ENCODE results near the gene SPDYC. TPM values are rescaled to one million over a fixed set of nuclear protein-coding genes. Genes with fewer than 3 reads are reported as not detected.
A peak's percentile ranks its signal among the peaks of the same experiment; 100 is the strongest.

Gene SPDYC
- total RNA-seq (not detected), polyA plus RNA-seq (ENCODE audit: insufficient read depth, low read depth, low replicate concordance) (0.43 TPM)
- long read RNA-seq, donor 1 = 0 reads
- long read RNA-seq, donor 2 = 0 reads
- long read RNA-seq, donor 3 = 0 reads
- long read RNA-seq, donor 4 = 0 reads
- long read RNA-seq, donor 5 = 0 reads
- long read RNA-seq, donor 6 = 0 reads
- long read RNA-seq, donor 7 = 0 reads
- long read RNA-seq, donor 8 = 0 reads
- long read RNA-seq, donor 9 = 0 reads
- long read RNA-seq, donor 10 = 0 reads

- no peak for TF ChIP-seq CTCF (IDR thresholded peaks at IDR 0.05; ENCODE audit: borderline replicate concordance, extremely low read depth, insufficient read depth)
- intact Hi-C loops (cut with DNase I) = no loop called here
- Histone ChIP-seq H3K27me3 (ENCODE audit: control insufficient read depth, insufficient read depth, low read length) (no peaks in the 10 kb centered on the region), H3K9me3 (ENCODE audit: control insufficient read depth in 2 of 3, insufficient read depth in 1 of 3, low read length in 3 of 3) (no peaks in the 10 kb centered on the region), H3K36me3 (ENCODE audit: control insufficient read depth in 2 of 3, insufficient read depth in 3 of 3, low read length in 3 of 3) (no peaks in the 10 kb centered on the region), H3K4me1 (ENCODE audit: control insufficient read depth in 2 of 3, insufficient read depth in 2 of 3, low read depth in 1 of 3, low read length in 3 of 3) (peaks cover 0 to 2% (median 0%) of the 10 kb centered on the region in 3 donors), H3K9ac (ENCODE audit: low read length in 3 of 3) (no peak within 1 kb of the TSS), H3K27ac (ENCODE audit: low read depth in 2 of 2, low read length in 2 of 2) (no peak within 1 kb of the TSS), H3K4me3 (ENCODE audit: low read length in 3 of 3) (no peak within 1 kb of the TSS)
- peak in 1 of 5 donors; percentile 73 for DNase-seq
- no peak for FAIRE-seq
Measured at GRCh38 chr11:65170058-65170534, at the start of gene SPDYC. SPDYC (plus strand) TSS chr11:65170233; CDS start chr11:65171358, 1,125 bp downstream.

- Histone ChIP-seq H3K4me3 (ENCODE audit: low read length in 3 of 3) (peak overlapping the region; percentile 93 to 99 (median 98)), H3K9ac (ENCODE audit: low read length in 3 of 3) (peak overlapping the region; percentile 97 to 99 (median 99)), H3K9me3 (ENCODE audit: control insufficient read depth in 2 of 3, insufficient read depth in 1 of 3, low read length in 3 of 3) (no peaks in the 10 kb centered on the region), H3K36me3 (ENCODE audit: control insufficient read depth in 2 of 3, insufficient read depth in 3 of 3, low read length in 3 of 3) (peaks cover 2 to 37% (median 19%) of the 10 kb centered on the region in 3 donors), H3K4me1 (ENCODE audit: control insufficient read depth in 2 of 3, insufficient read depth in 2 of 3, low read depth in 1 of 3, low read length in 3 of 3) (peaks cover 2 to 21% (median 16%) of the 10 kb centered on the region in 3 donors), H3K27me3 (ENCODE audit: control insufficient read depth, insufficient read depth, low read length) (no peaks in the 10 kb centered on the region), H3K27ac (ENCODE audit: low read depth in 2 of 2, low read length in 2 of 2) (no peak overlapping the region)
- DNase-seq = peak in 1 of 5 donors; percentile 15
- no peak for TF ChIP-seq CTCF (IDR thresholded peaks at IDR 0.05; ENCODE audit: borderline replicate concordance, extremely low read depth, insufficient read depth)
- intact Hi-C loops (cut with DNase I) = no loop called here
- no peak for FAIRE-seq
Measured at GRCh38 chr11:65120831-65121230, 49.2 kb upstream of the SPDYC start.

GRCh38 chr11:65121447-65121864 lies 48.6 kb upstream of the SPDYC start:
- H3K4me3 ChIP-seq (ENCODE audit: low read length in 3 of 3) = peak overlapping the region; percentile 93 to 99 (median 98)
- peaks cover 2 to 15% (median 11%) of the 10 kb centered on the region in 3 donors for H3K4me1 ChIP-seq (ENCODE audit: control insufficient read depth in 2 of 3, insufficient read depth in 2 of 3, low read depth in 1 of 3, low read length in 3 of 3)
- TF ChIP-seq CTCF (IDR thresholded peaks at IDR 0.05; ENCODE audit: borderline replicate concordance, extremely low read depth, insufficient read depth) = no peak
- H3K9ac ChIP-seq (ENCODE audit: low read length in 3 of 3) = peak overlapping the region; percentile 97 to 99 (median 99)
- peak overlapping the region; percentile 90 to 96 for H3K27ac ChIP-seq (ENCODE audit: low read depth in 2 of 2, low read length in 2 of 2)
- no peaks in the 10 kb centered on the region for H3K9me3 ChIP-seq (ENCODE audit: control insufficient read depth in 2 of 3, insufficient read depth in 1 of 3, low read length in 3 of 3)
- FAIRE-seq = no peak
- peaks cover 2 to 37% (median 19%) of the 10 kb centered on the region in 3 donors for H3K36me3 ChIP-seq (ENCODE audit: control insufficient read depth in 2 of 3, insufficient read depth in 3 of 3, low read length in 3 of 3)
- H3K27me3 ChIP-seq (ENCODE audit: control insufficient read depth, insufficient read depth, low read length) = no peaks in the 10 kb centered on the region
- peak in 4 of 5 donors; percentile 4 to 70 (median 42) for DNase-seq
- intact Hi-C loops (cut with DNase I) = no loop called here

Data from kidney (tissue), 22 donors.